GM12873 (cell line): ENCODE results near the gene RAD51B.

Source experiments
- CTCF ChIP-seq: IDR thresholded peaks from 2 replicates; pipeline ENCODE4 v1.5.1; 2012; ENCODE audit warnings: low read depth, mild to moderate bottlenecking, moderate library complexity, low read length, control low read depth; ENCODE audit not compliant: insufficient read depth; ENCODE audit errors: missing control alignments

Gene RAD51B

GRCh38 chr14:68244262-68244980 is 424.8 kb downstream of the RAD51B start:
- TF ChIP-seq CTCF: no peak

- no peak for TF ChIP-seq CTCF
Measured at GRCh38 chr14:68245146-68246073, 425.8 kb downstream of the RAD51B start.

- no peak for TF ChIP-seq CTCF
Measured at GRCh38 chr14:68246074-68246785, 426.7 kb downstream of the RAD51B start.

- no peak for TF ChIP-seq CTCF
Measured at GRCh38 chr14:68246786-68247105, 427.2 kb downstream of the RAD51B start.

GRCh38 chr14:68247274-68247673 is 427.7 kb downstream of the RAD51B start:
- no peak for TF ChIP-seq CTCF

GRCh38 chr14:68247676-68248268 is 428.2 kb downstream of the RAD51B start:
- no peak for TF ChIP-seq CTCF
